Pancreas (tissue), 10 donors: ENCODE results near the gene DTNBP1. TPM values are rescaled to one million over a fixed set of nuclear protein-coding genes. Genes with fewer than 3 reads are reported as not detected.
A peak's percentile ranks its signal among the peaks of the same experiment; 100 is the strongest.

Experiments used
- ATAC-seq, 4 donors: fragments of 200-7000 bp; cut with Tn5 transposase; one replicate each; pipeline versions ENCODE4 v1.8.0 to v1.9.1; 2020; ENCODE audit warnings: mild to moderate bottlenecking in 4 of 4, moderate library complexity in 4 of 4
- DNase-seq, 6 donors: peaks; one replicate each; pipeline ENCODE4 v3.0.0-alpha.2; 2020
- FAIRE-seq: peaks from 2 replicates; lab custom pipeline; 2012; peaks lifted over from hg19 to GRCh38; lab: Jason Lieb, UNC
- H3K27ac ChIP-seq, 4 donors: fragments of 200-600 bp; sonication (generic); 1 replicate in 3 of 4; 2 replicates in 1 of 4; pipeline versions ENCODE4 v1.5.0 to v1.8.0; 2020
- H3K27me3 ChIP-seq, 4 donors: fragments of 200-600 bp; one replicate each; pipeline ENCODE4 v1.8.0; 2021
- H3K36me3 ChIP-seq, 3 donors: fragments of 200-600 bp; sonication (generic) in 1 of 3; one replicate each; pipeline versions ENCODE4 v1.5.0 to v1.8.0; 2020 to 2021
- H3K4me1 ChIP-seq, 3 donors: fragments of 200-600 bp; one replicate each; pipeline ENCODE4 v1.8.0; 2021
- H3K4me3 ChIP-seq, 4 donors: fragments of 200-600 bp; sonication (generic) in 2 of 4; one replicate each; pipeline versions ENCODE4 v1.5.0 to v1.8.0; 2020 to 2021
- H3K9me3 ChIP-seq, 4 donors: fragments of 200-600 bp; one replicate each; pipeline ENCODE4 v1.8.0; 2021
- CTCF ChIP-seq, 4 donors: fragments of 200-600 bp; sonication (generic) in 3 of 4; IDR thresholded peaks; one replicate each; pipeline versions ENCODE4 v1.5.0 to v1.8.0; 2021; ENCODE audit warnings: antibody characterized with exemption in 4 of 4
- WGBS, 2 donors: extraction: QIAGEN DNeasy Blood & Tissue Kit; methylation state at CpG; one replicate each; pipeline ENCODE4 v1.1.7; 2013; 5-methylcytosine and 5-hydroxymethylcytosine counted together
- intact Hi-C, 3 donors: fragments of 100-400 bp; cut with DNase I; formaldehyde crosslinking; loops; one replicate each; pipeline versions ENCODE4 v1.11.1 to v1.14.2; 2022
- polyA plus RNA-seq, 2 donors: library from polyadenylated mRNA; stranded (reverse); fragments of 200-250 nt; gene quantifications; one replicate each; pipeline ENCODE4 v1.2.3, GENCODE V29; 2013
- total RNA-seq, 6 donors: library from RNA; stranded (reverse); fragmentation: NEBNext Ultra II Directional in 4 of 6; extraction: Animal tissue kit (Norgen Biotek cat#: 25700) in 4 of 6; gene quantifications; one replicate each; pipeline versions ENCODE4 v1.2.1 to v1.2.4, GENCODE V29; 2021 to 2023
- donor health status: healthy with polysubstance abuse.
- donor health status: DM: no; HTN: no; CAD: no; lungs with moderate emphysema.
- donor health status: DM: no; HTN: no; CAD: no.
- donor health status: control.
- donor health status: control.
- donor health status: Bipolar disorder and iron deficiency.
- donor health status: DM: yes; HTN: yes; CAD: no.
- donor health status: DM: no; HTN: no; CAD: no.
- donor health status: DM: no; HTN: no; CAD: no.
- donor health status: DM: yes; HTN: yes; CAD: no.

DTNBP1 gene
- total and polyA plus RNA-seq, 8 donors, result 6.5 to 11.5 (median 8.0) TPM

GRCh38 chr6:15689586-15690482 is 27.0 kb upstream of the DTNBP1 start:
- Histone ChIP-seq H3K36me3 (no peaks in the 10 kb centered on the region), H3K4me3 (no peak overlapping the region), H3K27ac (peak overlapping the region in 1 of 4 donors; percentile 37), H3K27me3 (no peaks in the 10 kb centered on the region), H3K4me1 (peaks cover 0 to 10% (median 9%) of the 10 kb centered on the region in 3 donors), H3K9me3 (no peaks in the 10 kb centered on the region)
- 57 to 67% methylated on average over 5 of the region's 5 CpGs for WGBS, 2 donors
- intact Hi-C loops, result loop anchor here in 2 of 3 donors (5.0 to 10.0 kb wide), 3 partner anchors 435 to 517 kb away; partner anchors contain the start of gene MYLIP (in 1 of the 2)
- FAIRE-seq, result no peak
- DNase-seq, result no peak
- no peak for ATAC-seq
- TF ChIP-seq CTCF (IDR thresholded peaks at IDR 0.05), result no peak

- H3K4me1 ChIP-seq, result peaks cover 0 to 7% (median 6%) of the 10 kb centered on the region in 3 donors
- no peak overlapping the region for H3K27ac ChIP-seq
- no peaks in the 10 kb centered on the region for H3K27me3 ChIP-seq
- no peaks in the 10 kb centered on the region for H3K9me3 ChIP-seq
- TF ChIP-seq CTCF (IDR thresholded peaks at IDR 0.05), result no peak
- H3K4me3 ChIP-seq, result no peak overlapping the region
- intact Hi-C loops, result no loop called here
- ATAC-seq (no peak), FAIRE-seq (no peak), DNase-seq (no peak)
- H3K36me3 ChIP-seq, result no peaks in the 10 kb centered on the region
These were observed 22.8 kb upstream of the DTNBP1 start for GRCh38 chr6:15685619-15686018.

- no peak for FAIRE-seq
These were observed 20.4 kb upstream of the DTNBP1 start for GRCh38 chr6:15682965-15683822.

GRCh38 chr6:15681946-15682345 is 19.1 kb upstream of the DTNBP1 start:
- ATAC-seq (no peak), FAIRE-seq (no peak), DNase-seq (no peak)
- TF ChIP-seq CTCF (IDR thresholded peaks at IDR 0.05), result no peak
- intact Hi-C loops, result no loop called here
- Histone ChIP-seq H3K9me3 (no peaks in the 10 kb centered on the region), H3K4me1 (no peaks in the 10 kb centered on the region), H3K27me3 (no peaks in the 10 kb centered on the region), H3K27ac (no peak overlapping the region), H3K4me3 (no peak overlapping the region), H3K36me3 (no peaks in the 10 kb centered on the region)
- 71 to 80% methylated on average over 1 of the region's 1 CpG for WGBS, 2 donors

More at GRCh38 chr6:15682965-15683822, 20.4 kb upstream of the DTNBP1 start:
- WGBS, 2 donors, result 75 to 83% methylated on average over 7 of the region's 7 CpGs
- Histone ChIP-seq H3K27ac (no peak overlapping the region), H3K27me3 (no peaks in the 10 kb centered on the region), H3K4me1 (no peaks in the 10 kb centered on the region), H3K36me3 (no peaks in the 10 kb centered on the region), H3K4me3 (no peak overlapping the region), H3K9me3 (no peaks in the 10 kb centered on the region)
- DNase-seq, result no peak
- peak in 2 of 4 donors; percentile 20 to 25 for ATAC-seq
- intact Hi-C loops, result no loop called here
- no peak for TF ChIP-seq CTCF (IDR thresholded peaks at IDR 0.05)
